Measurements from ENCODE around the gene TMEM108.
A peak's percentile ranks its signal among the peaks of the same experiment; 100 is the strongest.

The TMEM108 gene

GRCh38 chr3:133192363-133192945 lies 154.3 kb downstream of the TMEM108 start:
- Histone ChIP-seq H3K36me3 (ENCODE audit: insufficient read depth, low read length) (no peaks in the 10 kb centered on the region), H3K9me3 (ENCODE audit: low read depth, low read length) (no peaks in the 10 kb centered on the region), H3K4me3 (no peak overlapping the region), H3K27ac (no peak overlapping the region), H3K9ac (ENCODE audit: insufficient read length) (no peak overlapping the region)
- no peak for DNase-seq (ENCODE audit: low read depth, low spot score)
- TF ChIP-seq FOXP2 (optimal IDR thresholded peaks at IDR 0.05; ENCODE audit: control extremely low read depth, extremely low read length, insufficient read depth) (no peak), POLR2AphosphoS5 (IDR thresholded peaks at IDR 0.05; ENCODE audit: borderline replicate concordance, low read depth, low read length) (no peak), EZH2 (IDR thresholded peaks at IDR 0.05) (no peak)

- TF ChIP-seq FOXP2 (optimal IDR thresholded peaks at IDR 0.05; ENCODE audit: control extremely low read depth, extremely low read length, insufficient read depth) (no peak), POLR2AphosphoS5 (IDR thresholded peaks at IDR 0.05; ENCODE audit: borderline replicate concordance, low read depth, low read length) (no peak), EZH2 (IDR thresholded peaks at IDR 0.05) (no peak)
- H3K4me3 ChIP-seq, result no peak overlapping the region
- no peak for DNase-seq (ENCODE audit: low read depth, low spot score)
Observed at GRCh38 chr3:133192967-133193366, 154.8 kb downstream of the TMEM108 start.

GRCh38 chr3:133196527-133196926 lies 158.3 kb downstream of the TMEM108 start:
- Histone ChIP-seq H3K4me3 (no peak overlapping the region), H3K9me3 (ENCODE audit: low read depth, low read length) (no peaks in the 10 kb centered on the region), H3K9ac (ENCODE audit: insufficient read length) (no peak overlapping the region), H3K36me3 (ENCODE audit: insufficient read depth, low read length) (no peaks in the 10 kb centered on the region), H3K27ac (no peak overlapping the region)
- TF ChIP-seq POLR2AphosphoS5 (IDR thresholded peaks at IDR 0.05; ENCODE audit: borderline replicate concordance, low read depth, low read length) (no peak), EZH2 (IDR thresholded peaks at IDR 0.05) (no peak), FOXP2 (optimal IDR thresholded peaks at IDR 0.05; ENCODE audit: control extremely low read depth, extremely low read length, insufficient read depth) (no peak)
- DNase-seq (ENCODE audit: low read depth, low spot score), result no peak

More at GRCh38 chr3:133192967-133193366, 154.8 kb downstream of the TMEM108 start:
- no peak overlapping the region for H3K9ac ChIP-seq (ENCODE audit: insufficient read length)
- no peaks in the 10 kb centered on the region for H3K9me3 ChIP-seq (ENCODE audit: low read depth, low read length)
- H3K36me3 ChIP-seq (ENCODE audit: insufficient read depth, low read length), result no peaks in the 10 kb centered on the region
- no peak overlapping the region for H3K27ac ChIP-seq

- DNase-seq (ENCODE audit: low read depth, low spot score), result no peak
- no peaks in the 10 kb centered on the region for H3K36me3 ChIP-seq (ENCODE audit: insufficient read depth, low read length)
- no peak overlapping the region for H3K9ac ChIP-seq (ENCODE audit: insufficient read length)
- H3K4me3 ChIP-seq, result no peak overlapping the region
- no peaks in the 10 kb centered on the region for H3K9me3 ChIP-seq (ENCODE audit: low read depth, low read length)
- no peak for TF ChIP-seq EZH2 (IDR thresholded peaks at IDR 0.05)
- TF ChIP-seq POLR2AphosphoS5 (IDR thresholded peaks at IDR 0.05; ENCODE audit: borderline replicate concordance, low read depth, low read length), result no peak
- TF ChIP-seq FOXP2 (optimal IDR thresholded peaks at IDR 0.05; ENCODE audit: control extremely low read depth, extremely low read length, insufficient read depth), result no peak
- no peak overlapping the region for H3K27ac ChIP-seq
Observed at GRCh38 chr3:133197619-133198018, 159.4 kb downstream of the TMEM108 start.

GRCh38 chr3:133206921-133207320 lies 168.7 kb downstream of the TMEM108 start:
- TF ChIP-seq POLR2AphosphoS5 (IDR thresholded peaks at IDR 0.05; ENCODE audit: borderline replicate concordance, low read depth, low read length) (no peak), FOXP2 (optimal IDR thresholded peaks at IDR 0.05; ENCODE audit: control extremely low read depth, extremely low read length, insufficient read depth) (no peak), EZH2 (IDR thresholded peaks at IDR 0.05) (no peak)
- H3K27ac ChIP-seq, result no peak overlapping the region
- H3K9ac ChIP-seq (ENCODE audit: insufficient read length), result no peak overlapping the region
- H3K36me3 ChIP-seq (ENCODE audit: insufficient read depth, low read length), result no peaks in the 10 kb centered on the region
- DNase-seq (ENCODE audit: low read depth, low spot score), result no peak
- no peak overlapping the region for H3K4me3 ChIP-seq
- H3K9me3 ChIP-seq (ENCODE audit: low read depth, low read length), result no peaks in the 10 kb centered on the region

- no peak overlapping the region for H3K9ac ChIP-seq (ENCODE audit: insufficient read length)
- no peak for DNase-seq (ENCODE audit: low read depth, low spot score)
- TF ChIP-seq EZH2 (IDR thresholded peaks at IDR 0.05) (no peak), POLR2AphosphoS5 (IDR thresholded peaks at IDR 0.05; ENCODE audit: borderline replicate concordance, low read depth, low read length) (no peak), FOXP2 (optimal IDR thresholded peaks at IDR 0.05; ENCODE audit: control extremely low read depth, extremely low read length, insufficient read depth) (no peak)
Observed at GRCh38 chr3:133208184-133208583, 170.0 kb downstream of the TMEM108 start.

GRCh38 chr3:133209871-133210550 lies 171.8 kb downstream of the TMEM108 start:
- Histone ChIP-seq H3K9ac (ENCODE audit: insufficient read length) (no peak overlapping the region), H3K27ac (no peak overlapping the region)
- no peak for TF ChIP-seq POLR2AphosphoS5 (IDR thresholded peaks at IDR 0.05; ENCODE audit: borderline replicate concordance, low read depth, low read length)
- TF ChIP-seq EZH2 (IDR thresholded peaks at IDR 0.05), result no peak
- TF ChIP-seq FOXP2 (optimal IDR thresholded peaks at IDR 0.05; ENCODE audit: control extremely low read depth, extremely low read length, insufficient read depth), result no peak

More at GRCh38 chr3:133208184-133208583, 170.0 kb downstream of the TMEM108 start:
- no peaks in the 10 kb centered on the region for H3K9me3 ChIP-seq (ENCODE audit: low read depth, low read length)
- H3K36me3 ChIP-seq (ENCODE audit: insufficient read depth, low read length), result no peaks in the 10 kb centered on the region
- H3K27ac ChIP-seq, result no peak overlapping the region
- H3K4me3 ChIP-seq, result no peak overlapping the region

GRCh38 chr3:133210656-133211055 lies 172.5 kb downstream of the TMEM108 start:
- Histone ChIP-seq H3K27ac (no peak overlapping the region), H3K4me3 (no peak overlapping the region), H3K9me3 (ENCODE audit: low read depth, low read length) (no peaks in the 10 kb centered on the region), H3K9ac (ENCODE audit: insufficient read length) (no peak overlapping the region), H3K36me3 (ENCODE audit: insufficient read depth, low read length) (no peaks in the 10 kb centered on the region)
- TF ChIP-seq EZH2 (IDR thresholded peaks at IDR 0.05) (no peak), FOXP2 (optimal IDR thresholded peaks at IDR 0.05; ENCODE audit: control extremely low read depth, extremely low read length, insufficient read depth) (no peak), POLR2AphosphoS5 (IDR thresholded peaks at IDR 0.05; ENCODE audit: borderline replicate concordance, low read depth, low read length) (no peak)
- no peak for DNase-seq (ENCODE audit: low read depth, low spot score)

More at GRCh38 chr3:133209871-133210550, 171.8 kb downstream of the TMEM108 start:
- no peak overlapping the region for H3K4me3 ChIP-seq
- no peaks in the 10 kb centered on the region for H3K36me3 ChIP-seq (ENCODE audit: insufficient read depth, low read length)
- peak; percentile 37 for DNase-seq (ENCODE audit: low read depth, low spot score)
- H3K9me3 ChIP-seq (ENCODE audit: low read depth, low read length), result no peaks in the 10 kb centered on the region
